MM.1S (cell line): ENCODE measurements around the gene CMTM8.

Experiments used
- EZH2 ChIP-seq: fragments of 300-600 bp; sonication (generic); optimal IDR thresholded peaks from 2 replicates; pipeline ENCODE3; 2017; ENCODE audit warnings: low read depth, mild to moderate bottlenecking, antibody characterized with exemption, low read length, mixed read lengths
- EZH2phosphoT487 ChIP-seq: fragments of 300-600 bp; sonication (generic); IDR thresholded peaks from 2 replicates; pipeline ENCODE4 v1.6.1; 2018; ENCODE audit warnings: antibody characterized with exemption, low read length
- TF ChIP-seq, protein P1 (sequence below): fragments of 300-600 bp; sonication (generic); IDR thresholded peaks from 2 replicates; pipeline ENCODE4 v1.5.1; 2016; ENCODE audit warnings: antibody characterized with exemption, low read length, mixed read lengths

GRCh38 chr3:32203854-32204253 lies 34.6 kb upstream of the CMTM8 start:
- TF ChIP-seq, protein P1, sequence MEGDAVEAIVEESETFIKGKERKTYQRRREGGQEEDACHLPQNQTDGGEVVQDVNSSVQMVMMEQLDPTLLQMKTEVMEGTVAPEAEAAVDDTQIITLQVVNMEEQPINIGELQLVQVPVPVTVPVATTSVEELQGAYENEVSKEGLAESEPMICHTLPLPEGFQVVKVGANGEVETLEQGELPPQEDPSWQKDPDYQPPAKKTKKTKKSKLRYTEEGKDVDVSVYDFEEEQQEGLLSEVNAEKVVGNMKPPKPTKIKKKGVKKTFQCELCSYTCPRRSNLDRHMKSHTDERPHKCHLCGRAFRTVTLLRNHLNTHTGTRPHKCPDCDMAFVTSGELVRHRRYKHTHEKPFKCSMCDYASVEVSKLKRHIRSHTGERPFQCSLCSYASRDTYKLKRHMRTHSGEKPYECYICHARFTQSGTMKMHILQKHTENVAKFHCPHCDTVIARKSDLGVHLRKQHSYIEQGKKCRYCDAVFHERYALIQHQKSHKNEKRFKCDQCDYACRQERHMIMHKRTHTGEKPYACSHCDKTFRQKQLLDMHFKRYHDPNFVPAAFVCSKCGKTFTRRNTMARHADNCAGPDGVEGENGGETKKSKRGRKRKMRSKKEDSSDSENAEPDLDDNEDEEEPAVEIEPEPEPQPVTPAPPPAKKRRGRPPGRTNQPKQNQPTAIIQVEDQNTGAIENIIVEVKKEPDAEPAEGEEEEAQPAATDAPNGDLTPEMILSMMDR = no peak
- no peak for TF ChIP-seq EZH2phosphoT487
- TF ChIP-seq EZH2 = no peak
